K562 (cell line): Measurements from ENCODE around the gene SLC43A1. TPM values are rescaled to one million over a fixed set of nuclear protein-coding genes. Genes with fewer than 3 reads are reported as not detected.

ENCODE experiments used
- ATF1 ChIP-seq, 2 experiments: fragments of 450-650 bp in 1 of 2; IDR thresholded peaks; 2 replicates each; pipeline ENCODE4 v1.6.1; 2016; ENCODE audit warnings: missing compliant biosample characterization in 1 of 2, missing genetic modification characterization in 1 of 2
- HMGN3 ChIP-seq: IDR thresholded peaks from 2 replicates; pipeline ENCODE4 v1.6.1; 2011; ENCODE audit warnings: borderline replicate concordance, low read depth, mild to moderate bottlenecking, mixed read lengths, low read length; ENCODE audit not compliant: insufficient read length; ENCODE audit errors: extremely low read depth
- JUNB ChIP-seq: fragments of 450-650 bp; formaldehyde crosslinking; conservative IDR thresholded peaks from 2 replicates; pipeline ENCODE4 v1.4.0; 2020; ENCODE audit warnings: mild to moderate bottlenecking
- L3MBTL2 ChIP-seq: fragments of 450-650 bp; IDR thresholded peaks from 2 replicates; pipeline ENCODE4 v1.6.1; 2016; ENCODE audit warnings: mild to moderate bottlenecking, moderate library complexity
- NR3C1 ChIP-seq: sonication (generic); formaldehyde crosslinking; IDR thresholded peaks from 2 replicates; pipeline ENCODE4 v1.8.1; 2022; ENCODE audit warnings: missing genetic modification reagents
- POLR2AphosphoS2 ChIP-seq: IDR thresholded peaks from 2 replicates; pipeline ENCODE4 v1.6.1; 2012; ENCODE audit warnings: low read length, improper control_type of control experiment
- POLR2B ChIP-seq: fragments of 450-650 bp; IDR thresholded peaks from 2 replicates; pipeline ENCODE4 v1.6.1; 2018; ENCODE audit warnings: low read depth; ENCODE audit not compliant: partially characterized antibody
- RBFOX2 ChIP-seq: fragments of 200-400 bp; formaldehyde crosslinking; IDR thresholded peaks from 2 replicates; pipeline ENCODE4 v1.6.1; 2017; ENCODE audit warnings: low read depth, mild to moderate bottlenecking, low read length, moderate library complexity
- SMARCE1 ChIP-seq: fragments of 450-650 bp; IDR thresholded peaks from 2 replicates; pipeline ENCODE4 v1.7.1; 2016; ENCODE audit warnings: mild to moderate bottlenecking
- ZNF77 ChIP-seq: fragments of 250-450 bp; sonication (Bioruptor Pico); IDR thresholded peaks from 2 replicates; pipeline ENCODE4 v1.5.0; 2020
- polyA plus RNA-seq, 8 experiments: library from polyadenylated mRNA; depleted of rRNA in 4 of 8; stranded (reverse) in 5 of 8; unstranded in 3 of 8; fragments of >200 nt; fragmentation: Nextera tagmentation in 2 of 8; fragmentation: Illumina TruSeq in 1 of 8; extraction: Ambion mirVana in 2 of 8; extraction: Trizol in 1 of 8; gene quantifications; 2 replicates each; pipeline versions ENCODE4 v1.2.1 to v1.2.3, GENCODE V29; 2011 to 2014; ENCODE audit warnings: inconsistent platforms in 1 of 8, missing spikeins in 1 of 8
- total RNA-seq, 7 experiments: library from RNA; depleted of rRNA in 6 of 7; stranded (reverse); fragments of >200 nt in 6 of 7; fragmentation: Illumina TruSeq in 2 of 7; extraction: Trizol in 2 of 7; gene quantifications; 2 replicates each; pipeline versions ENCODE4 v1.2.1 to v1.2.3, GENCODE V29; 2011 to 2021; ENCODE audit warnings: low replicate concordance in 1 of 7
- TF ChIP-seq, protein P1 (sequence below): sonication (generic); formaldehyde crosslinking; IDR thresholded peaks from 2 replicates; pipeline ENCODE4 v1.9.0; 2022; ENCODE audit warnings: mild to moderate bottlenecking, missing genetic modification reagents
- TF ChIP-seq, protein P2 (sequence below): fragments of 250-450 bp; sonication (Bioruptor Pico); IDR thresholded peaks from 2 replicates; pipeline ENCODE4 v1.8.0; 2021; ENCODE audit warnings: mild to moderate bottlenecking, moderate library complexity
- TF ChIP-seq, protein P3 (sequence below): fragments of 450-650 bp; IDR thresholded peaks from 2 replicates; pipeline ENCODE4 v1.6.1; 2016; ENCODE audit warnings: borderline replicate concordance
- TF ChIP-seq, protein P4 (sequence below): fragments of 150-350 bp; IDR thresholded peaks from 2 replicates; pipeline ENCODE4 v1.6.1; 2014; ENCODE audit warnings: low read depth, mild to moderate bottlenecking, low read length, borderline replicate concordance
- TF ChIP-seq, protein P5 (sequence below): fragments of 250-450 bp; sonication (Bioruptor Pico); IDR thresholded peaks from 2 replicates; pipeline ENCODE4 v1.4.0; 2020; ENCODE audit warnings: mild to moderate bottlenecking, moderate library complexity

Gene SLC43A1
- total and polyA plus RNA-seq, 9 of the 15 experiments (the other 6 are each of a cell fraction or from before 2014, with no cell fraction given): 2.6 to 41.8 (median 24.6) TPM

DNA sequence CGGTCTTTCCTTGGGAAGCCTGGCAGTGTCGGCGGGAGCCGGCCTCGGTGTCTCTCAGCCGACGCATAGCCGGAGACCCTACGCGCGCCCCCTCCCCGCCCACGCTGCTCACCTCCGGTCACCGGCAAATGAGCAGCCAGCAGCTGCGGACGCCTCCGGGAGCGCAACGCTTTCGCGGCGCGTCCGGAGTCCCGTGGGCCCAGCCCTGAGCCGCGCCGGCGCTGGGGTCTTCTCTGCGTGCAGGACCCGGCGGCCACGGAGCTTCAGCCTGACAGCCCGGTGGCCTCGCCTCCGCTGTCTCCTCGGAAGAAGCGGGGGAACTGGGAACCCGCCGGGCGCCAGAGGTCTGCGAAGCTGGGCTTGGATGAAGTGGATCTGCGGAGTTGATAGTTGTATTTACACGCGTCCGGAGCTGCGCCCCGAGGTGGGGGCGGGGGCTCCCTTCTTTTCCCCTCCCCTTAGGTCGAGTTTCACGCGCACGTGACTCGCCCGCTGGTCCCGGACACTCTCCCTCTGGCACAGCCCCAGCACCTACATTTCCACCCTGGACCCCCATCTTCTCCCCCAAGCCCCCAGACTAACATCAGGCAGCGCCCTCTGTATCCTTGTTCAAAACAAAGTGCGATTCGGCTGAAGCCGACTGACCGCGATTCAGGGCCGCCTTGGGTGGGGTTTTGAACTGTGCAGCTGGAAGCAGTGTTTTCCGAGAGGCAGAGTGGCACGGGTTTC lies at the start of gene SLC43A1 (continued):
- TF ChIP-seq, protein P1, sequence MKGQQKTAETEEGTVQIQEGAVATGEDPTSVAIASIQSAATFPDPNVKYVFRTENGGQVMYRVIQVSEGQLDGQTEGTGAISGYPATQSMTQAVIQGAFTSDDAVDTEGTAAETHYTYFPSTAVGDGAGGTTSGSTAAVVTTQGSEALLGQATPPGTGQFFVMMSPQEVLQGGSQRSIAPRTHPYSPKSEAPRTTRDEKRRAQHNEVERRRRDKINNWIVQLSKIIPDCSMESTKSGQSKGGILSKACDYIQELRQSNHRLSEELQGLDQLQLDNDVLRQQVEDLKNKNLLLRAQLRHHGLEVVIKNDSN (CRISPR knock-in tag): peak; percentile 94
- TF ChIP-seq, protein P2, sequence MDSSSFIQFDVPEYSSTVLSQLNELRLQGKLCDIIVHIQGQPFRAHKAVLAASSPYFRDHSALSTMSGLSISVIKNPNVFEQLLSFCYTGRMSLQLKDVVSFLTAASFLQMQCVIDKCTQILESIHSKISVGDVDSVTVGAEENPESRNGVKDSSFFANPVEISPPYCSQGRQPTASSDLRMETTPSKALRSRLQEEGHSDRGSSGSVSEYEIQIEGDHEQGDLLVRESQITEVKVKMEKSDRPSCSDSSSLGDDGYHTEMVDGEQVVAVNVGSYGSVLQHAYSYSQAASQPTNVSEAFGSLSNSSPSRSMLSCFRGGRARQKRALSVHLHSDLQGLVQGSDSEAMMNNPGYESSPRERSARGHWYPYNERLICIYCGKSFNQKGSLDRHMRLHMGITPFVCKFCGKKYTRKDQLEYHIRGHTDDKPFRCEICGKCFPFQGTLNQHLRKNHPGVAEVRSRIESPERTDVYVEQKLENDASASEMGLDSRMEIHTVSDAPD (CRISPR knock-in tag): no peak
- TF ChIP-seq SMARCE1 (peak; percentile 62), L3MBTL2 (peak; percentile 75; the same call in 1 of the 2 replicates), RBFOX2 (peak; percentile 84), POLR2B (peak; percentile 57), NR3C1 (CRISPR knock-in tag) (0 out of 2 replicates have a peak, but pooled peaks have one; percentile 37), JUNB (CRISPR knock-in tag) (no peak), ZNF77 (CRISPR knock-in tag) (no peak), ATF1 (CRISPR knock-in tag; IDR thresholded peaks at IDR 0.05) (no peak), ATF1 (tag; IDR thresholded peaks at IDR 0.05) (0 out of 2 replicates have a peak, but pooled peaks have one; percentile 6), HMGN3 (no peak), POLR2AphosphoS2 (no peak)
- TF ChIP-seq, protein P3, sequence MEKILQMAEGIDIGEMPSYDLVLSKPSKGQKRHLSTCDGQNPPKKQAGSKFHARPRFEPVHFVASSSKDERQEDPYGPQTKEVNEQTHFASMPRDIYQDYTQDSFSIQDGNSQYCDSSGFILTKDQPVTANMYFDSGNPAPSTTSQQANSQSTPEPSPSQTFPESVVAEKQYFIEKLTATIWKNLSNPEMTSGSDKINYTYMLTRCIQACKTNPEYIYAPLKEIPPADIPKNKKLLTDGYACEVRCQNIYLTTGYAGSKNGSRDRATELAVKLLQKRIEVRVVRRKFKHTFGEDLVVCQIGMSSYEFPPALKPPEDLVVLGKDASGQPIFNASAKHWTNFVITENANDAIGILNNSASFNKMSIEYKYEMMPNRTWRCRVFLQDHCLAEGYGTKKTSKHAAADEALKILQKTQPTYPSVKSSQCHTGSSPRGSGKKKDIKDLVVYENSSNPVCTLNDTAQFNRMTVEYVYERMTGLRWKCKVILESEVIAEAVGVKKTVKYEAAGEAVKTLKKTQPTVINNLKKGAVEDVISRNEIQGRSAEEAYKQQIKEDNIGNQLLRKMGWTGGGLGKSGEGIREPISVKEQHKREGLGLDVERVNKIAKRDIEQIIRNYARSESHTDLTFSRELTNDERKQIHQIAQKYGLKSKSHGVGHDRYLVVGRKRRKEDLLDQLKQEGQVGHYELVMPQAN: peak; percentile 17; the same call in 1 of the 2 replicates
- TF ChIP-seq, protein P4, sequence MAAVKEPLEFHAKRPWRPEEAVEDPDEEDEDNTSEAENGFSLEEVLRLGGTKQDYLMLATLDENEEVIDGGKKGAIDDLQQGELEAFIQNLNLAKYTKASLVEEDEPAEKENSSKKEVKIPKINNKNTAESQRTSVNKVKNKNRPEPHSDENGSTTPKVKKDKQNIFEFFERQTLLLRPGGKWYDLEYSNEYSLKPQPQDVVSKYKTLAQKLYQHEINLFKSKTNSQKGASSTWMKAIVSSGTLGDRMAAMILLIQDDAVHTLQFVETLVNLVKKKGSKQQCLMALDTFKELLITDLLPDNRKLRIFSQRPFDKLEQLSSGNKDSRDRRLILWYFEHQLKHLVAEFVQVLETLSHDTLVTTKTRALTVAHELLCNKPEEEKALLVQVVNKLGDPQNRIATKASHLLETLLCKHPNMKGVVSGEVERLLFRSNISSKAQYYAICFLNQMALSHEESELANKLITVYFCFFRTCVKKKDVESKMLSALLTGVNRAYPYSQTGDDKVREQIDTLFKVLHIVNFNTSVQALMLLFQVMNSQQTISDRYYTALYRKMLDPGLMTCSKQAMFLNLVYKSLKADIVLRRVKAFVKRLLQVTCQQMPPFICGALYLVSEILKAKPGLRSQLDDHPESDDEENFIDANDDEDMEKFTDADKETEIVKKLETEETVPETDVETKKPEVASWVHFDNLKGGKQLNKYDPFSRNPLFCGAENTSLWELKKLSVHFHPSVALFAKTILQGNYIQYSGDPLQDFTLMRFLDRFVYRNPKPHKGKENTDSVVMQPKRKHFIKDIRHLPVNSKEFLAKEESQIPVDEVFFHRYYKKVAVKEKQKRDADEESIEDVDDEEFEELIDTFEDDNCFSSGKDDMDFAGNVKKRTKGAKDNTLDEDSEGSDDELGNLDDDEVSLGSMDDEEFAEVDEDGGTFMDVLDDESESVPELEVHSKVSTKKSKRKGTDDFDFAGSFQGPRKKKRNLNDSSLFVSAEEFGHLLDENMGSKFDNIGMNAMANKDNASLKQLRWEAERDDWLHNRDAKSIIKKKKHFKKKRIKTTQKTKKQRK: no peak
- TF ChIP-seq, protein P5, sequence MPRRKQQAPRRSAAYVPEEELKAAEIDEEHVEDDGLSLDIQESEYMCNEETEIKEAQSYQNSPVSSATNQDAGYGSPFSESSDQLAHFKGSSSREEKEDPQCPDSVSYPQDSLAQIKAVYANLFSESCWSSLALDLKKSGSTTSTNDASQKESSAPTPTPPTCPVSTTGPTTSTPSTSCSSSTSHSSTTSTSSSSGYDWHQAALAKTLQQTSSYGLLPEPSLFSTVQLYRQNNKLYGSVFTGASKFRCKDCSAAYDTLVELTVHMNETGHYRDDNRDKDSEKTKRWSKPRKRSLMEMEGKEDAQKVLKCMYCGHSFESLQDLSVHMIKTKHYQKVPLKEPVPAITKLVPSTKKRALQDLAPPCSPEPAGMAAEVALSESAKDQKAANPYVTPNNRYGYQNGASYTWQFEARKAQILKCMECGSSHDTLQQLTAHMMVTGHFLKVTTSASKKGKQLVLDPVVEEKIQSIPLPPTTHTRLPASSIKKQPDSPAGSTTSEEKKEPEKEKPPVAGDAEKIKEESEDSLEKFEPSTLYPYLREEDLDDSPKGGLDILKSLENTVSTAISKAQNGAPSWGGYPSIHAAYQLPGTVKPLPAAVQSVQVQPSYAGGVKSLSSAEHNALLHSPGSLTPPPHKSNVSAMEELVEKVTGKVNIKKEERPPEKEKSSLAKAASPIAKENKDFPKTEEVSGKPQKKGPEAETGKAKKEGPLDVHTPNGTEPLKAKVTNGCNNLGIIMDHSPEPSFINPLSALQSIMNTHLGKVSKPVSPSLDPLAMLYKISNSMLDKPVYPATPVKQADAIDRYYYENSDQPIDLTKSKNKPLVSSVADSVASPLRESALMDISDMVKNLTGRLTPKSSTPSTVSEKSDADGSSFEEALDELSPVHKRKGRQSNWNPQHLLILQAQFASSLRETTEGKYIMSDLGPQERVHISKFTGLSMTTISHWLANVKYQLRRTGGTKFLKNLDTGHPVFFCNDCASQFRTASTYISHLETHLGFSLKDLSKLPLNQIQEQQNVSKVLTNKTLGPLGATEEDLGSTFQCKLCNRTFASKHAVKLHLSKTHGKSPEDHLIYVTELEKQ (CRISPR knock-in tag): no peak
